BLaER1 treated with 17β-estradiol and CSF1 and Interleukin-3, amounts not matched to agents 10 nM and 100 nM (cell line): ENCODE measurements around the gene RHBDF2.

Source experiments
- H3K27ac ChIP-seq, 11 experiments: shearing (Covaris generic); formaldehyde crosslinking; 2 replicates each; pipeline ENCODE4 v1.8.1; 2022
- H3K27me3 ChIP-seq, 11 experiments: shearing (Covaris generic); formaldehyde crosslinking; 2 replicates each; pipeline ENCODE4 v1.8.1; 2022
- H3K36me3 ChIP-seq, 11 experiments: shearing (Covaris generic); formaldehyde crosslinking; 2 replicates each; pipeline ENCODE4 v1.8.1; 2022
- H3K4me1 ChIP-seq, 10 experiments: shearing (Covaris generic); formaldehyde crosslinking; 2 replicates each; pipeline ENCODE4 v1.8.1; 2022
- H3K4me2 ChIP-seq, 11 experiments: shearing (Covaris generic); formaldehyde crosslinking; 2 replicates each; pipeline ENCODE4 v1.8.1; 2022
- H3K4me3 ChIP-seq, 10 experiments: shearing (Covaris generic); formaldehyde crosslinking; 2 replicates each; pipeline ENCODE4 v1.8.1; 2022
- H3K9ac ChIP-seq, 11 experiments: shearing (Covaris generic); formaldehyde crosslinking; 2 replicates each; pipeline ENCODE4 v1.8.1; 2022
- H3K9me3 ChIP-seq, 11 experiments: shearing (Covaris generic); formaldehyde crosslinking; replicated peaks in 1 of 11; 2 replicates each; pipeline ENCODE4 v1.8.1; 2022
- H4K20me1 ChIP-seq, 11 experiments: shearing (Covaris generic); formaldehyde crosslinking; 2 replicates each; pipeline ENCODE4 v1.8.1; 2022
- Cebpa-rat ChIP-seq, 11 experiments: shearing (Covaris generic); IDR thresholded peaks; 2 replicates each; pipeline ENCODE4 v1.8.1; 2022

RHBDF2 gene

DNA sequence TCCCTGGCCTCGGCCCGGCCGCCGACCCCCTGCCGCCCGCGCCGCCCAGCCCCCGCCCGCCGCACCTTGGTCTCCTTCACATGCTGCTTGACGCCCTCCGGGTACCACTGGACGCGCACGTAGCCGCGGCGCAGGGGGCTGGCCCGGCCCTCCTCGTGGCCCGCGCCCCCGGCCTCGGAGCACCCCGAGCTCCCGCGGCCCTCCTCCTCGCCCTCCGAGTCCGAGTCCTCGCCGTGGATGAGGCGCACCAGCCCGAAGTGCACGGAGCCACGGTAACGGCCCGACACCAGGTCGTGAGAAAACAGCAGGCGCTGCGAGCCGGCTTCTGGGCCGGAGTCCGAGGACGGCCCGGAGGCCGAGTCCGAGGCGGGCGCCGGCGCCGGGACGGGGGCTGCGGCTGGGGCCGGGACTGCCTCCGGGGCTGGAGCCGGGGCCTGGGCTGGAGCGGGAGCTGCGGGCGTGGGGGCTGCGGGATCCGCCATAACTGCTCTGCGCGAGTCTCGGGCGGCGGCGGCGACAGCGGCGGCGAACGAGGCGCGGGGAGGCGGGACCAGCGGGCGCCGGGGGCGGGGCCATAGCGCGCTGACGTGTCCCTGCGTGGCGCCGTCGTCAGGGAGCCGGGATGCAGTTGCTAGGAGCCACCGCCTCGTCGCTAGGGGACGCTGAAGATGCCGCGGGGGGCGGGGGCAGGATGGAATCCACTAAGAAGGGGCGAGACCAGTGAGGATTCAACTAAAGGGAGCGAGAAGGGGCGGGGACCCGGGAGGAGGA is 48.4 kb downstream of the RHBDF2 start, which contains the start of gene UBE2O:
Gene UBE2O, minus strand, starts transcription at position 493 of the 771 bp plus-strand sequence. Its CDS starts 11 bp downstream, at position 482.
- H3K9ac ChIP-seq: peak within 1 kb of the TSS; percentile 84 to 95 (median 90)
- no peaks in the 10 kb centered on the region; a peak in 1 of 22 replicates for H3K36me3 ChIP-seq
- no peaks in the 10 kb centered on the region for H3K27me3 ChIP-seq
- peak within 1 kb of the TSS; percentile 91 to 99 (median 94) for H3K4me3 ChIP-seq
- peaks cover 31 to 42% (median 37%) of the 10 kb centered on the region in 10 experiments for H3K4me1 ChIP-seq
- no peak for TF ChIP-seq Cebpa-rat (IDR thresholded peaks at IDR 0.05)
- peaks cover 43 to 50% (median 46%) of the 10 kb centered on the region in 11 experiments for H4K20me1 ChIP-seq
- H3K9me3 ChIP-seq: no peaks in the 10 kb centered on the region
- peak within 1 kb of the TSS; percentile 89 to 99 (median 93) for H3K4me2 ChIP-seq
- H3K27ac ChIP-seq: peak within 1 kb of the TSS; percentile 46 to 91 (median 83); a peak in 21 of 22 replicates

DNA sequence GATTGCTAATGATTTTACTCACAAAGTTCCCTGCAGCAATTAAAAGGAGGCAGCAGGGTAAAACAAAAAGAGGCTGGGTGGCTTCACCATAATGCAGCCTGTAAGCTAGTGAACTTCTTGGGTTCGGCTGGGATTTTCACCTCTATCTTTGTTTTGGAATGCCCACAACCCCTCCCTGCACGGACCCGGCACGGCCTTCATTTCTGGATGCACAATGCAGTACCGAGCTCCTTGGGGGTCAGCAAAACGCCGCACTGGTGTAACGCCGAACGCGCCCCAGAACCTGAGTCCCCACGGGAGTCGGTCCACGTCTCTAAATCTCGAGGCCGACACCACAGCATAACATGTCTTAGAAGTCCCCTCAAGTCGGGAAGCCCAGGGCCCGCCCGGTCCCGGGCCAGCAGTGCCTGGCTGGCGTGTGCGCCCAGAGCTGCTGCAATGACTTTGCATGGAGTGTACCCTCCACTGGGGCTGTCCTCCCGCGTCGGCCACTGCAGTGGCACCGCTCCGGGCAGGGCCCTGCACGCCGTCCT is 49.0 kb downstream of the RHBDF2 start:
- Histone ChIP-seq H3K9me3 (no peaks in the 10 kb centered on the region), H3K9ac (peak overlapping the region; percentile 84 to 95 (median 90)), H3K4me3 (peak overlapping the region; percentile 91 to 99 (median 94)), H3K4me1 (peaks cover 38 to 48% (median 43%) of the 10 kb centered on the region in 10 experiments), H4K20me1 (peaks cover 50 to 57% (median 53%) of the 10 kb centered on the region in 11 experiments), H3K4me2 (peak overlapping the region; percentile 89 to 99 (median 93)), H3K36me3 (no peaks in the 10 kb centered on the region; a peak in 1 of 22 replicates), H3K27me3 (no peaks in the 10 kb centered on the region), H3K27ac (peak overlapping the region in 10 of 11 experiments; percentile 72 to 91 (median 84); a peak in 20 of 22 replicates)
- TF ChIP-seq Cebpa-rat (IDR thresholded peaks at IDR 0.05): no peak

- Histone ChIP-seq H3K27ac (peak overlapping the region in 7 of 11 experiments; percentile 1 to 91 (median 84); a peak in 6 of 22 replicates), H3K9ac (peak overlapping the region; percentile 84 to 95 (median 90)), H3K4me3 (peak overlapping the region; percentile 91 to 99 (median 94))
Measured at GRCh38 chr17:76451506-76451905, 49.7 kb downstream of the RHBDF2 start.

GRCh38 chr17:76449126-76449525 is 52.1 kb downstream of the RHBDF2 start:
- no peaks in the 10 kb centered on the region for H3K27me3 ChIP-seq
- peak overlapping the region in 10 of 11 experiments; percentile 50 to 79 (median 64); a peak in 19 of 22 replicates for H3K4me2 ChIP-seq
- no peak for TF ChIP-seq Cebpa-rat (IDR thresholded peaks at IDR 0.05)
- H3K9ac ChIP-seq: peak overlapping the region in 1 of 11 experiments; percentile 18; a peak in 1 of 22 replicates
- H3K4me3 ChIP-seq: no peak overlapping the region
- peaks cover 0 to 1% (median 0%) of the 10 kb centered on the region in 11 experiments; a peak in 2 of 22 replicates for H3K36me3 ChIP-seq
- H3K4me1 ChIP-seq: peaks cover 68 to 79% (median 73%) of the 10 kb centered on the region in 10 experiments
- H3K9me3 ChIP-seq: no peaks in the 10 kb centered on the region
- no peak overlapping the region for H3K27ac ChIP-seq
- peaks cover 81 to 87% (median 83%) of the 10 kb centered on the region in 11 experiments for H4K20me1 ChIP-seq

More at GRCh38 chr17:76451506-76451905, 49.7 kb downstream of the RHBDF2 start:
- Histone ChIP-seq H3K27me3 (no peaks in the 10 kb centered on the region), H4K20me1 (peaks cover 57 to 64% (median 59%) of the 10 kb centered on the region in 11 experiments), H3K4me1 (peaks cover 45 to 55% (median 50%) of the 10 kb centered on the region in 10 experiments), H3K4me2 (peak overlapping the region; percentile 89 to 99 (median 93)), H3K36me3 (no peaks in the 10 kb centered on the region; a peak in 1 of 22 replicates), H3K9me3 (no peaks in the 10 kb centered on the region)
- no peak for TF ChIP-seq Cebpa-rat (IDR thresholded peaks at IDR 0.05)

DNA sequence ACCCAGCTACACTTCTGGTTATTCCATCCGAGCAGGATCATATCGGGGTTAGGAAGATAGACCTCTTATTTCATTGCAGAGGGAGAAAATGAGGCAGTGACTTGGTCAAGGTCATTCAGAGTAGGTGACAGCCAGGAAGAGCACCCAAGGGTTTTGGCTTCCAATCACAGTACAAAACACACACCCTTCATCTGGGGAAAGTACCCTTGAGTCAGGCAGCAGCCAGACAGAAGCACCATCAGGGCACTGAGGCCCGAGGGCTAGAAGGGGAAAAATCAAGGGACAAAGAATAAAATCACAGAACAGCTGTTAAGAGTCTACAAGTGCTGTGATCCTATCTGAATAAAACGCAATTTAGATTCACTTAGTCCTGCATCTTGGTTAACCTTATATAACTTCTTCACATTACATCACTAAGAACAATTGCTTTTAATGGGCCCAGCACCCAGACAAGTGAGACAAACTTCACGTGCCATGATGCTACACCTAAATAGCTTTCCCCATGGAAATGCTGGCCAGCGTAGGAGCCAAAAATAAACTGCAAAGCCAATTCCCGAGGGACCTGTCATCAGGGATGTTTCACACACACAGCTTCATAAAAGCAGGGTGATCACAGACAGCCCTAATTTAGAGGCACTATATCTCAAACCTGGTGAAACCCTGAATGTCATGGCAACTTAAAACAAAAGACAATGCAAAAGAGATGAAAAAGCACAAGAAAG is 53.1 kb downstream of the RHBDF2 start:
- H3K27ac ChIP-seq: no peak overlapping the region
- no peaks in the 10 kb centered on the region for H3K27me3 ChIP-seq
- peaks cover 88 to 98% (median 93%) of the 10 kb centered on the region in 11 experiments for H4K20me1 ChIP-seq
- H3K36me3 ChIP-seq: peaks cover 0 to 6% (median 0%) of the 10 kb centered on the region in 11 experiments; a peak in 2 of 22 replicates
- no peaks in the 10 kb centered on the region for H3K9me3 ChIP-seq
- H3K4me1 ChIP-seq: peaks cover 78 to 87% (median 83%) of the 10 kb centered on the region in 10 experiments
- H3K4me3 ChIP-seq: no peak overlapping the region
- TF ChIP-seq Cebpa-rat (IDR thresholded peaks at IDR 0.05): no peak
- peak overlapping the region; percentile 39 to 79 (median 63) for H3K4me2 ChIP-seq
- peak overlapping the region in 2 of 11 experiments; percentile 18 to 26; a peak in 2 of 22 replicates for H3K9ac ChIP-seq

GRCh38 chr17:76446449-76447231 is 54.6 kb downstream of the RHBDF2 start:
- Histone ChIP-seq H3K4me1 (peaks cover 85 to 97% (median 92%) of the 10 kb centered on the region in 10 experiments), H3K4me3 (no peak overlapping the region), H3K4me2 (peak overlapping the region; percentile 14 to 67 (median 56)), H4K20me1 (peaks cover 92 to 100% (median 98%) of the 10 kb centered on the region in 11 experiments), H3K27ac (peak overlapping the region in 4 of 11 experiments; percentile 4 to 37 (median 16); a peak in 6 of 22 replicates), H3K27me3 (no peaks in the 10 kb centered on the region), H3K36me3 (peaks cover 0 to 15% (median 0%) of the 10 kb centered on the region in 11 experiments; a peak in 4 of 22 replicates), H3K9ac (no peak overlapping the region), H3K9me3 (no peaks in the 10 kb centered on the region)
- no peak for TF ChIP-seq Cebpa-rat (IDR thresholded peaks at IDR 0.05)

- Histone ChIP-seq H3K4me1 (peaks cover 77 to 94% (median 88%) of the 10 kb centered on the region in 10 experiments), H3K27me3 (no peaks in the 10 kb centered on the region), H3K4me3 (no peak overlapping the region), H3K4me2 (peak overlapping the region in 10 of 11 experiments; percentile 2 to 67 (median 54); a peak in 14 of 22 replicates), H3K9me3 (no peaks in the 10 kb centered on the region), H3K36me3 (peaks cover 0 to 17% (median 0%) of the 10 kb centered on the region in 11 experiments; a peak in 4 of 22 replicates), H3K9ac (no peak overlapping the region), H4K20me1 (peaks cover 91 to 100% (median 98%) of the 10 kb centered on the region in 11 experiments), H3K27ac (no peak overlapping the region; a peak in 1 of 22 replicates)
- no peak for TF ChIP-seq Cebpa-rat (IDR thresholded peaks at IDR 0.05)
Measured at GRCh38 chr17:76445697-76446448, 55.4 kb downstream of the RHBDF2 start.
